Measurements from ENCODE around the gene BCAS3. TPM values are rescaled to one million over a fixed set of nuclear protein-coding genes. Genes with fewer than 3 reads are reported as not detected.

BCAS3 gene
- total RNA-seq, 1 donor from 2014 or later, result 15.2 TPM

DNA sequence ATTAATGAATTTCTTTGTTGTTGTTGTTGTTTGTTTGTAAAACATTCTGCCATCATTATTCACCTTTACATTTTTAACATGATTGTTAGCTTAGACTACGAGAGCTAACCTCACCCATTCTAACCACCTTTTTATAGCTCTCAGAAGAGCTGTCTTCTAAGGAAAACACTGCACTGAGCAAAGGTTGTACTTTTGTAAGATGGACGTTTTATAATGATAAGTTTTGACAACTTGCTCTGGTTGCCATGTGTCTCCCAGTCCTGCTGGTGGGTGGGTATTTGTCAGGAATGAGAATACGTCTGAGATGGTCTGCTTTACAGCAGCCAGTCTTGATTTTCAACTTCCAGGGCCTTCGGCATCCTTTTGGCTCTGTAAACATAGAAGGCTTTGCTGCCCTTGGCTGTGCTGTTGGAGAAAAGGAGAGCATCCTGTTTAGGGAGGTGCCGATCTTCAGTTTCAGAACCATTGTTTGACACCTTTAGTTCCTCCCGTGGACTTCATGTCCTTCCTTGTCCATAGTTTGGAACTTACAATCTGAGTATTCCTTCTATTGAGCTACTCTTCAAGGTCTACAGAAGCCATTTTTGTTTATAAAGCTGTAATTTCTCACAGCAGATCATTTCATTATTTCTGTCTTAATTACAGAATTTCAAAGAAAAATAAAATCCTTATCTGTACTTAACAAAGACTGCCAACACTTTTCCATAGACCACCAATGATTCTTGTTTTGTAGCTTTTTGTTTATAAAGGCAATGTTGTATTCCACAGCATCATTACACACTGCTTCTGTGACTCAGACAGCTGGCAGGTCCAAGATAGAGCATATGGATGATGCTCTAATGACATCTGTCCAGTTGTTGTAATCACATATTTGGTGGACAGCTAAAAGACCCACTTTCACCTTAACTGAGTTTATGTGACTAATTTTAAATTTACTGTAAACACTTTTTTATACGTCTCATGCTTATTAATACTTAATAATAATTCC is 451.9 kb downstream of the BCAS3 start:
- H3K4me3 ChIP-seq (ENCODE audit: low read depth, low read length), result no peak overlapping the region
- no peak for DNase-seq (ENCODE audit: low read depth)
- no peak for TF ChIP-seq CTCF (conservative IDR thresholded peaks at IDR 0.05; ENCODE audit: low read depth, low read length)

DNA sequence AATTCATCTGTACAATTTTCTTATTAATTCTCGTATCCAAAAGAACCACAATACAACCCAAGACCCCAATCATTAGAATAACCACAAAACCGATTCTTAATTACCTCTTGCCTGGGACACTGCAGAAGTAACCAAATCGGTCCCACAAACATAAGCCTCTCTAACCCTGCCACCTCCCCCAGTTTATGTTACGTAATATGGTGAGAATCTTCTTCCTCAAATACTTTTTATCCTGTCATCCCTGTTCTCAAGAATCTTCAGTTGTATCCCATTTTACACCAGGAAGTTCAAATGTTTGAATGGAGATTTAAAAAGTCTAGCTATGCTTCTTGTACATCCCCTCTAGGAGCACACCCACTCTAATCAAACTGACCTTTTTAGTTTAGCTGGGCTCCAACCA is 452.7 kb downstream of the BCAS3 start:
- TF ChIP-seq CTCF (conservative IDR thresholded peaks at IDR 0.05; ENCODE audit: low read depth, low read length), result no peak
- DNase-seq (ENCODE audit: low read depth), result no peak
- no peak overlapping the region for H3K4me3 ChIP-seq (ENCODE audit: low read depth, low read length)

- no peak overlapping the region for H3K4me3 ChIP-seq (ENCODE audit: low read depth, low read length)
- no peak for TF ChIP-seq CTCF (conservative IDR thresholded peaks at IDR 0.05; ENCODE audit: low read depth, low read length)
- DNase-seq (ENCODE audit: low read depth), result no peak
Observed at GRCh38 chr17:61131585-61131984, 453.9 kb downstream of the BCAS3 start.

DNA sequence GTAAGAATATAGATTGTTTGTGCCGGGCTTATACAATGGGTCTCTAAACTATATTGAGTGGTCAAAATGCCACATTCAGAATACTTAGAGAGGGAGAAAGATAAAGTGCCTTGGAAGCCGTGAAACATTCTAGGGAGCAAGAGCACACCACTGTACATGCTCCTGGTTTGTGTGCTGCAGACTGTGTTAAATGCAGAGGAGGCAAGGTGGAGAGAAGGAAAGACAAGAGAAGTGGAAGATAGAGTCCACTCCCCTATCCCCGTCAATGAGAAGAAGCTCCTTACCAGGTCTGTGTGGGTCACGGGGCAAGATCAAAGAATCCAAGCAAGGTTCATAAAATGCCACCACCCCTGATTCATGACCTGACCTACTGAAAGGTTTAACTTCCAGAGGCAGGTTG is 454.9 kb downstream of the BCAS3 start:
- TF ChIP-seq CTCF (conservative IDR thresholded peaks at IDR 0.05; ENCODE audit: low read depth, low read length), result no peak
- DNase-seq (ENCODE audit: low read depth), result no peak
- no peak overlapping the region for H3K4me3 ChIP-seq (ENCODE audit: low read depth, low read length)

DNA sequence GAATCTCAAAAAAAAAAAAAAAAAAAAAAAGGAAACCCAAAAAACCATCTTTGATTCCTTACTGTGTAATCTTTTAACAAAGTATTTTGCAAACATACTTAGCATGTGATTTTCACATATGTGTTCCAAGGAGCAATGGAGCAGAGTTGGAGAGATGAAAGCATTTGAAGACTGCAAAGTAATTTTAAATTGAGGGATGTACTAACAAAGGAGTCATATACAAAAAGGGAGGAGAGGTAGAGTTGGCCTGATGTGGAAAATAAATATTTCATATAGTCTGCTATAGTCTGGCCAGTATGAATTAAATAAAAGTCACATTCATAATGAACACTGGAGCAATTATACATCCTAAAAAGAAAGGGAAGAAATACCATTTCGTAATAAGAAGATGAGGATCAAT is 456.2 kb downstream of the BCAS3 start:
- DNase-seq (ENCODE audit: low read depth), result no peak
- H3K4me3 ChIP-seq (ENCODE audit: low read depth, low read length), result no peak overlapping the region
- TF ChIP-seq CTCF (conservative IDR thresholded peaks at IDR 0.05; ENCODE audit: low read depth, low read length), result no peak

DNA sequence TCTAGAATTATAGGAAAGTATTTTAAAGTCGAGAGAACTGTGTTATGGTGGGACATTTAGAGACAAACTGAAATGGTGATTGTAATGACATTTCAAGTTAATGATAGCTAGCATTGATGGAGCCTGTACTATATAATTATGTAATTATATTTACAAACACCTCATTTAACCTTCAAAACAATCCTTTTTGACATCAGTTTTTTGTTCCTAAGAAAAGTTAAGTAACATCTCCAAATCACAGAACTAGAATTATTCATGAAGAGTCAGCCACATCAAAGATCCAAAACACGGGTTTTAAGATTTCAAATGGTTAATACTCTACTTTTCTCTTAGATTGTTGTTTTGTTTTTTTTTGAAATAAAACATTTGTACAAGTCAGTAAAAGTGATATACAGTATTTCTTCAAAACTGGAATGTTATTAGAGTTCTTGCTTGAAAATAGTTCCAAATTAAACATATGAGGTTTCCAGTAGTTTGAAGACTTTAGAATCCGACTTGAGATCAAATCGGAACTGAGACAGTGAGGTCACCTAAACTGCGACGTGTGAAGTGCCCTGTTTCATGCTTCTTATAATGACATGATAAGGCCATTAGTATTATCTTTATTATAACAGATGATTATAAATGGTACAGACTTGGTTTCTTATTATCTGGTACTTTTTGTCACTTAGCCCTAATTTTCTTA is 457.0 kb downstream of the BCAS3 start:
- DNase-seq (ENCODE audit: low read depth), result no peak
- TF ChIP-seq CTCF (conservative IDR thresholded peaks at IDR 0.05; ENCODE audit: low read depth, low read length), result no peak
- no peak overlapping the region for H3K4me3 ChIP-seq (ENCODE audit: low read depth, low read length)
